Kidney epithelial cell (primary cell): Measurements from ENCODE around the gene TELO2. TPM values are rescaled to one million over a fixed set of nuclear protein-coding genes. Genes with fewer than 3 reads are reported as not detected.

Source experiments
- DNase-seq: peaks from one replicate; pipeline ENCODE4 v3.0.0-alpha.2; 2010; ENCODE audit warnings: low read depth
- H3K27me3 ChIP-seq: 2 replicates; pipeline ENCODE4 v1.6.0; 2011; ENCODE audit warnings: low read length; ENCODE audit not compliant: control insufficient read depth, insufficient read depth
- H3K36me3 ChIP-seq: 2 replicates; pipeline ENCODE4 v1.5.1; 2011; ENCODE audit warnings: low read length; ENCODE audit not compliant: control insufficient read depth, insufficient read depth
- H3K4me3 ChIP-seq: 2 replicates; pipeline ENCODE4 v1.5.1; 2011; ENCODE audit warnings: low read depth, mild to moderate bottlenecking, control low read depth, low read length
- total RNA-seq: library from RNA; depleted of rRNA; stranded (reverse); fragments of >200 nt; gene quantifications from 2 replicates; pipeline ENCODE4 v1.2.3, GENCODE V29; 2015
- TF ChIP-seq, protein P1 (sequence below): IDR thresholded peaks from 2 replicates; pipeline ENCODE4 v1.5.1; 2011; ENCODE audit warnings: mild to moderate bottlenecking, moderate library complexity, low read length, control low read depth, inconsistent platforms; ENCODE audit not compliant: insufficient read depth, poor library complexity, severe bottlenecking

The TELO2 gene
- total RNA-seq, 1 donor from 2014 or later, result 23.1 TPM

DNA sequence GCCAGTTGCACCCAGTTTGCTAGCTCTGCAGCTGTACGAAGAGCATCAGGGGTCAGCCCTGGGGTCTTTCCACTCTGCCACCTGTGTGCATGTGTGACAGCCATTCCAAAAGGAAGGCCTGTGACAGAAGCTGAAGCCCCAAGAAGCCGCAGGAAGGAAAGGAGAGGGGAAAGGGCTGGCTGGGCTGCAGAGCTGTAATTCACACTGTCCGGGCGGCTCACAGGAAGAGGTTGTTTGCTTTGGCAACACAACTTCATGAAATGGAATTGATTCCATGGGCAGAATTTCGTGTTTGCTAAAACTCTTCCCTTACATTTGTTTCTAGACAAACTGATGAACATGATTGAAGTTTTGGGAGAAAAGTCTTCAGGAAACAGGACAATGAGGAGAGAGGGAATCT is 55.1 kb downstream of the TELO2 start:
- Histone ChIP-seq H3K4me3 (no peak overlapping the region), H3K36me3 (no peaks in the 10 kb centered on the region), H3K27me3 (no peaks in the 10 kb centered on the region)
- TF ChIP-seq, protein P1, sequence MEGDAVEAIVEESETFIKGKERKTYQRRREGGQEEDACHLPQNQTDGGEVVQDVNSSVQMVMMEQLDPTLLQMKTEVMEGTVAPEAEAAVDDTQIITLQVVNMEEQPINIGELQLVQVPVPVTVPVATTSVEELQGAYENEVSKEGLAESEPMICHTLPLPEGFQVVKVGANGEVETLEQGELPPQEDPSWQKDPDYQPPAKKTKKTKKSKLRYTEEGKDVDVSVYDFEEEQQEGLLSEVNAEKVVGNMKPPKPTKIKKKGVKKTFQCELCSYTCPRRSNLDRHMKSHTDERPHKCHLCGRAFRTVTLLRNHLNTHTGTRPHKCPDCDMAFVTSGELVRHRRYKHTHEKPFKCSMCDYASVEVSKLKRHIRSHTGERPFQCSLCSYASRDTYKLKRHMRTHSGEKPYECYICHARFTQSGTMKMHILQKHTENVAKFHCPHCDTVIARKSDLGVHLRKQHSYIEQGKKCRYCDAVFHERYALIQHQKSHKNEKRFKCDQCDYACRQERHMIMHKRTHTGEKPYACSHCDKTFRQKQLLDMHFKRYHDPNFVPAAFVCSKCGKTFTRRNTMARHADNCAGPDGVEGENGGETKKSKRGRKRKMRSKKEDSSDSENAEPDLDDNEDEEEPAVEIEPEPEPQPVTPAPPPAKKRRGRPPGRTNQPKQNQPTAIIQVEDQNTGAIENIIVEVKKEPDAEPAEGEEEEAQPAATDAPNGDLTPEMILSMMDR, result no peak
- DNase-seq, result no peak

DNA sequence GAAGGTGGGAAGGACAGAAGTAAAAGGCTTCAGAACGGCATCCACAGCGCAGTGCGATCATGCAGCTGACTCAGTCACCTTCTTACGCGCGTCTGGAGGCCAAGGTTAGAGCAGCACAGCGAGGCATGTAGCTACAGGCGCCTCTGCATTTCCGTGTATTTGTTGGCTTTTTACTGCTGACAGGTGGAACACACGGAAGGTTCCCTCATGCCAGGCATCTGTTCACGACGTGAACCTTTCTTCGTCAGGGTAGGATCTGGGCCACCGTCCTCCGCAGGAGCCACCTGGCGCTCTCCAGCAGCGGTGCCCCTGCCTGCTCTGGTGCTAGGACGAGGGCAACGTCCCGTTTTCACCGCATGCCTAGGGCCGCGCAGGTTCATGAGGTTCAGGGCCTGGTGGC is 55.6 kb downstream of the TELO2 start:
- no peaks in the 10 kb centered on the region for H3K27me3 ChIP-seq
- H3K36me3 ChIP-seq, result no peaks in the 10 kb centered on the region
- H3K4me3 ChIP-seq, result no peak overlapping the region
- TF ChIP-seq, protein P1, result no peak
- DNase-seq, result no peak

DNA sequence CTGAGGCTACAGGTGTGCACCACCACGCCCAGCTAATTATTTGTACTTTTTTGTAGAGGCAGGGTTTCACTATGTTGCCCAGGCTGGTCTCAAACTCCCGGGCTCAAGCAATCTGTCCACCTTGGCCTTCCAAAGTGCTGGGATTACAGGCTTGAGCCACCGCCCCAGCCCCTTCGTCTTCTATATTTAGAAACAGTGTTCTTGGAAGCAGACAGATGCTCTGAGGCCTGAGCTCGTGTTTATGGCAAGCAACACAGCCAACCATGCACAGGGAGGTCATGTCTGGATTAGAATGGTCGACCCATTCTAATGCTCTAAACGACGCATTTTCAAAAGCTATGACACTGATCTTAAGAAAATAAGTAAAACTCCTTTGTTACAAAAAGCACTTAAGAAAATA is 56.9 kb downstream of the TELO2 start:
- no peaks in the 10 kb centered on the region for H3K27me3 ChIP-seq

DNA sequence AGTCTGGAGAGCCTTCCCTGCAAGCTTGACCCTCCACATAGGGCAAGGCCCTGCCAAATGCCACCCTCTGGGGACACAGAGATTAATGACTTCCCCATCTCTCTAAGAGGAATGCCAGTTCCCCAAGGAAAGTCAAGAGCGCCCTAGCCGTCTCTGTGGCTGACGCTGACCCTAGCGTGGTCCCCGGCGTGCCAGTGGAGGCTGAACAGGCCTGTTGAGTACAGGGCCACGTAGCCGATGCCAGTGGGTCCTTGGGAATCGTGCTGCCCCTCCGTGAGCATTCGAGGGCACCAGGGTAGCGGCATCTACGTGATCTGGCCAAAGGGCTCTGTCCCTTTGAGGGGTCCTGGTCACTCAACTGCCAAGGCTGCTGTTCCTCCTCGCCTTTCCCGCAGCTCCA is 57.5 kb downstream of the TELO2 start:
- DNase-seq, result no peak
- TF ChIP-seq, protein P1, result no peak
- Histone ChIP-seq H3K27me3 (no peaks in the 10 kb centered on the region), H3K4me3 (no peak overlapping the region), H3K36me3 (no peaks in the 10 kb centered on the region)

More for the DNA sequence above, 56.9 kb downstream of the TELO2 start:
- TF ChIP-seq, protein P1, result no peak
- Histone ChIP-seq H3K36me3 (no peaks in the 10 kb centered on the region), H3K4me3 (no peak overlapping the region)
- DNase-seq, result no peak

DNA sequence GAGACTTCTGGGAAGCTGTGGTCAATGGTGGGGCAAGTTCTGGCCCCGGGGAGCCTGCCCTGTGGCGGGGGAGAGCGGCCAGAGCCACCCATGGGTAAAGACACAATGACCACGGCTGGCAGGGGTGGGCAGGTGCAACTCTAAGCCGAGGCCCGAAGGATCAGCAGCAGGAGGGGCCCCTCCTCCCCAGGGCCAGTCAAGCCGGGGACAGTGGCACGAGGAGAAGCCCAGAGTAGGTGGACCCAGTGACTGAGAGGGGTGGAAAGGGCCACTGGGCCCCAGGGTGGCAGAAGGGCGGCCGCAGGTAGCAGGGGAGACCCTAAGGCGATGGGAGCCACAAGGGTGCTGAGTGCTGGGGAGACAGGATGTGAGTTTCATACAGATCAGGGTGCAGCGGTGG is 58.0 kb downstream of the TELO2 start:
- TF ChIP-seq, protein P1, result no peak
- Histone ChIP-seq H3K4me3 (no peak overlapping the region), H3K27me3 (no peaks in the 10 kb centered on the region), H3K36me3 (no peaks in the 10 kb centered on the region)
- DNase-seq, result no peak

DNA sequence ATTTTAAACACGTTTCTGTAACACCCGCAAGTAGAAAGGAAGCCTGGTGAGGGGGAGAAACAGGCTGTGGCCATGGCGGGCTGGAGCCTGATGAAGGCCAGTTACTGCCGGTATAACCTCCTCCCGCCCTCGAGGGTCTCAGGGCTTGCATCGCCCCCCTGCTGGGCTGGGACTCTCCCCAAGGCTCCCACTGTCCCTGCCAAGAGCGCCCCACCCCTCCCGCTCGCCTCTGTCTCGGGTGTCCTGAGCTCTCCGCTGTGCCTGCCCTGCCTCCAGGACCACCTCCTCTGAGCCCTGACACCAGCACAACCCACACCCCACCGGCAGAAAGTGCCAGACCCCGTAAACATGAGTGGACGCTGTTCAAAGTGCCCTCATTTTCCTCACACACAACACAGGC is 59.0 kb downstream of the TELO2 start:
- Histone ChIP-seq H3K36me3 (peaks cover 1% of the 10 kb centered on the region), H3K27me3 (no peaks in the 10 kb centered on the region), H3K4me3 (no peak overlapping the region)
- TF ChIP-seq, protein P1, result no peak
- no peak for DNase-seq
